Adrenal gland (tissue), 12 donors: Measurements from ENCODE around the gene COMMD9. TPM values are rescaled to one million over a fixed set of nuclear protein-coding genes. Genes with fewer than 3 reads are reported as not detected.

ENCODE experiments used
- DNase-seq, 7 donors: peaks; one replicate each; pipeline ENCODE4 v3.0.0-alpha.2; 2019 to 2020
- H3K27ac ChIP-seq, 5 donors: fragments of 200-600 bp; sonication (generic) in 4 of 5; 1 replicate in 3 of 5; 2 replicates in 2 of 5; pipeline versions ENCODE4 v1.5.1 to v1.8.0; 2016 to 2020; ENCODE audit warnings: mild to moderate bottlenecking in 1 of 5
- H3K27me3 ChIP-seq: fragments of 200-600 bp; 2 replicates; pipeline ENCODE4 v1.8.0; 2021
- H3K36me3 ChIP-seq, 2 donors: fragments of 200-600 bp; replicated peaks in 1 of 2; 1 replicate in 1 of 2; 2 replicates in 1 of 2; pipeline versions ENCODE4 v1.5.1 to v1.8.0; 2018 to 2022
- H3K4me1 ChIP-seq, 2 donors: fragments of 200-600 bp; replicated peaks in 1 of 2; 1 replicate in 1 of 2; 2 replicates in 1 of 2; pipeline versions ENCODE4 v1.5.1 to v1.8.0; 2018 to 2021
- H3K4me3 ChIP-seq, 4 donors: fragments of 200-600 bp; sonication (generic) in 3 of 4; one replicate each; pipeline ENCODE4 v1.5.1; 2016 to 2018
- H3K9me3 ChIP-seq, 3 donors: fragments of 200-600 bp; sonication (generic) in 1 of 3; replicated peaks in 1 of 3; 1 replicate in 2 of 3; 2 replicates in 1 of 3; pipeline versions ENCODE4 v1.5.1 to v1.8.0; 2016 to 2021
- POLR2A ChIP-seq, 2 donors: fragments of 450-650 bp; IDR thresholded peaks; one replicate each; pipeline ENCODE4 v1.6.1; 2017; ENCODE audit warnings: antibody characterized with exemption in 2 of 2, mild to moderate bottlenecking in 2 of 2, moderate library complexity in 1 of 2
- WGBS, 4 donors: extraction: QIAGEN DNeasy Blood & Tissue Kit in 2 of 4; methylation state at CpG; one replicate each; pipeline versions ENCODE4 v1.1.5 to v1.1.7; 2013 to 2017; 5-methylcytosine and 5-hydroxymethylcytosine counted together
- intact Hi-C, 2 donors: fragments of 100-400 bp; cut with DNase I; formaldehyde crosslinking; loops; one replicate each; pipeline versions ENCODE4 v1.14.1 to v1.15.0; 2022 to 2023
- polyA plus RNA-seq, 3 donors: library from polyadenylated mRNA; stranded (reverse); fragments of 200-250 nt in 2 of 3; fragments of 350-450 nt in 1 of 3; fragmentation: Illumina TruSeq in 1 of 3; extraction: RNeasy Lipid Tissue Mini Kit (QIAGEN cat#74804) in 1 of 3; gene quantifications; one replicate each; pipeline ENCODE4 v1.2.3, GENCODE V29; 2013 to 2014
- total RNA-seq, 9 donors: library from RNA; depleted of rRNA in 4 of 9; stranded (reverse); fragments of >200 nt in 4 of 9; fragments of 120-200 nt in 1 of 9; fragmentation: NEBNext Ultra II Directional in 1 of 9; extraction: Animal tissue kit (Norgen Biotek cat#: 25700) in 1 of 9; gene quantifications; one replicate each; pipeline versions ENCODE4 v1.1.0 to v1.2.4, GENCODE V29; 2013 to 2023
- TF ChIP-seq, protein P1 (sequence below), 6 experiments: fragments of 450-650 bp in 4 of 6; fragments of 200-600 bp in 2 of 6; sonication (generic) in 1 of 6; IDR thresholded peaks; 1 replicate in 5 of 6; 2 replicates in 1 of 6; pipeline versions ENCODE4 v1.5.1 to v1.8.0; 2016 to 2021; ENCODE audit warnings: antibody characterized with exemption in 6 of 6, mild to moderate bottlenecking in 2 of 6, moderate library complexity in 1 of 6
- donor health status: healthy with polysubstance abuse.
- donor health status: Bipolar disorder and iron deficiency.
- donor health status: DM: yes; HTN: yes; CAD: no.
- donor health status: DM: no; HTN: no; CAD: no.
- donor health status: DM: no; HTN: no; CAD: no.
- donor health status: DM: yes; HTN: yes; CAD: no.

Gene COMMD9
- total and polyA plus RNA-seq, 12 donors: 25.3 to 140 (median 89.5) TPM

DNA sequence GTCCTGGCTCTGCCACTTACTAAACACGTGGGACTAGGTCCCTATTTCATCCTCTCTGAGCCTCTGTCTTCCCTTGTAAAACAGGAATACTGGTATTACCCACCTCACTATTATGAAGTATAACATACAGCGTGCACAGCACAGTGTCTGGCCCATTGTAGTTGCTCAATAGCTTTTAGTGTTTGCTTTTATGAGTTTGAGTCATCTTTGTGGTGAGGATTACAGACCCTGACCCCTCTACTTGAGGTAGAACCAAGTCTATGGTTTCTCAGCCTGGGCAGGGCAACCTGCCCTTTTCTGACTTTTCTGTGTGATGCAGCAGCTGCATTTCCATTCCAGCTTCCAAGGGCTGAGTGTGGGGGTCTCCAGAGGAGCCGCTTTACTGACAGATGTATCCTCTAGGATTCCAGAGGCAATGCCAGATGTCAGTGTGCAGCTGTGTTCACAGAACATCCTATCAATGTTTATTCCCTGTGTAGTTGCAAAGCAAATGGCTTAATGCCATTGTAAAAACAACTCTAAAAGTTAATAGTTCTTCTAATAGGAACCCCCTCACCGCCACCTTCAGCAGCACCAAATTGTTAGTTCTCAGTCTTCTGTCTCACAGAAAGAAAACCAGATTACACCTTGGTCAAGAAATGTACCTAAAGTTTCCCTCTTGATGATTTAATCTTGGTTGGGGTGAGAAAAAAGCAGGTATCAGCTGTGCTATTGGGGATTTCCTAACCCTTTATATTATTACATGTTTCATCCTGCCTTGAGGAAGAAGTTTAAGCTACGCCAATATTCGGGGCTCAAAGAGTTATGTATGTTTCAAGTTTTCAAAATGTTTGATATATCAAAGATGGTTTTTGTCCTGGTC is 23.6 kb upstream of the COMMD9 start:
- no peaks in the 10 kb centered on the region for H3K36me3 ChIP-seq
- intact Hi-C loops: no loop called here
- no peak for DNase-seq
- H3K27me3 ChIP-seq: no peaks in the 10 kb centered on the region
- TF ChIP-seq, protein P1, sequence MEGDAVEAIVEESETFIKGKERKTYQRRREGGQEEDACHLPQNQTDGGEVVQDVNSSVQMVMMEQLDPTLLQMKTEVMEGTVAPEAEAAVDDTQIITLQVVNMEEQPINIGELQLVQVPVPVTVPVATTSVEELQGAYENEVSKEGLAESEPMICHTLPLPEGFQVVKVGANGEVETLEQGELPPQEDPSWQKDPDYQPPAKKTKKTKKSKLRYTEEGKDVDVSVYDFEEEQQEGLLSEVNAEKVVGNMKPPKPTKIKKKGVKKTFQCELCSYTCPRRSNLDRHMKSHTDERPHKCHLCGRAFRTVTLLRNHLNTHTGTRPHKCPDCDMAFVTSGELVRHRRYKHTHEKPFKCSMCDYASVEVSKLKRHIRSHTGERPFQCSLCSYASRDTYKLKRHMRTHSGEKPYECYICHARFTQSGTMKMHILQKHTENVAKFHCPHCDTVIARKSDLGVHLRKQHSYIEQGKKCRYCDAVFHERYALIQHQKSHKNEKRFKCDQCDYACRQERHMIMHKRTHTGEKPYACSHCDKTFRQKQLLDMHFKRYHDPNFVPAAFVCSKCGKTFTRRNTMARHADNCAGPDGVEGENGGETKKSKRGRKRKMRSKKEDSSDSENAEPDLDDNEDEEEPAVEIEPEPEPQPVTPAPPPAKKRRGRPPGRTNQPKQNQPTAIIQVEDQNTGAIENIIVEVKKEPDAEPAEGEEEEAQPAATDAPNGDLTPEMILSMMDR (IDR thresholded peaks at IDR 0.05): no peak
- no peak for TF ChIP-seq POLR2A (IDR thresholded peaks at IDR 0.05)
- no peak overlapping the region for H3K27ac ChIP-seq
- 71 to 75% (median 74%) methylated on average over 6 of the region's 6 CpGs for WGBS, 4 donors
- no peaks in the 10 kb centered on the region for H3K9me3 ChIP-seq
- no peaks in the 10 kb centered on the region for H3K4me1 ChIP-seq
- no peak overlapping the region for H3K4me3 ChIP-seq

DNA sequence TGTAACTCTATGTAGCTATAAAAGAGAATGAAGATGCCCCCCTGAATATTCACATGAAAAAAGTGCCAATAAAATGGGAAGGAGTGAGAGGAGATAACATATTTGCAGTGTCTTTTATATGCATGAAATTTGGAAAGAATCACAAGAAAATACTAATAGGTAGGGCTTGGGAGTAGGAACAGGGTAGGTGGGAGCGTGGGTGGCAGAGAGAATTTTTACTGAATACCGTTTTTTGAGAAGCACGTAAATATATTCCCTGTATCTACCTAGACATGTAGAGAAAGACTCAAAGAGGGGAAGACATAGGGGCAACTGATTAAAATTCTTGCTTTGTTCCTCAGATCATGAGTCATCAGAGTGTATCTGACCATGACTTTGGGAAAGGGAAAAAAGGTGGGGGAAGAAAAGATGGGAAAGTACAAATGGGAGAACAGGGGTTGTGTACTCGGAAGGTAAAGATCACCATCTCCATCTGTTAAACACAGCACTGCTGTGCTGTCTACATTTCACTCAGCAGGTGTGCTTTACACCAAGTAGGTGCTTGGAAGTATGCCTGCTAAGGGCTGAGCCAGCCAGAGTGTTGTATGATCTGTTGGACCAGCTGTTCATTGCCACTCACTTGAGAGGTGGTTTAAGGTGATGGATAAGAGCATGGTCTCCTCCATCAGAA is 22.8 kb upstream of the COMMD9 start:
- Histone ChIP-seq H3K27me3 (no peaks in the 10 kb centered on the region), H3K4me3 (no peak overlapping the region), H3K4me1 (no peaks in the 10 kb centered on the region), H3K27ac (no peak overlapping the region), H3K9me3 (no peaks in the 10 kb centered on the region), H3K36me3 (no peaks in the 10 kb centered on the region)
- 84 to 88% (median 86%) methylated on average over 4 of the region's 4 CpGs for WGBS, 4 donors
- no peak for TF ChIP-seq POLR2A (IDR thresholded peaks at IDR 0.05)
- TF ChIP-seq, protein P1 (IDR thresholded peaks at IDR 0.05): no peak
- DNase-seq: no peak
- intact Hi-C loops: no loop called here

DNA sequence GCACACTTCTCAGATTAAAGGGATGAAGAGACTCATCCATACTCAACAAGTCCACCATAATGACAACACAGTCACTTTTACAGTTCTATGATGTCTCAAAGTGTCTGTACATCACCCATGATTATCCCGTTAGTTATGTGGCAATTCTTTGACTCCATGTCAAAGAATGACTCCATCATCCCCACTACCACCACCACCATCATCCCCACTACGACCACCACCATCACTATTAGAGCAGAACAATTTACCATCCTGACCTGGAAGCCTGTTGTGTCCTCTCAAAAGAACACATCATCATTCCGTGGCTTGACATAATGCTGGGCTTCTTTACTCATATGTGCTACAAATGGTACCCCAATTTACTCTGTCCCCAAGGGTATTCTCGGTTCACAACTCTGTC is 20.6 kb upstream of the COMMD9 start:
- Histone ChIP-seq H3K9me3 (no peaks in the 10 kb centered on the region), H3K36me3 (no peaks in the 10 kb centered on the region), H3K27me3 (no peaks in the 10 kb centered on the region), H3K4me1 (no peaks in the 10 kb centered on the region), H3K4me3 (no peak overlapping the region), H3K27ac (no peak overlapping the region)
- no peak for DNase-seq
- TF ChIP-seq, protein P1 (IDR thresholded peaks at IDR 0.05): no peak
- no peak for TF ChIP-seq POLR2A (IDR thresholded peaks at IDR 0.05)
- intact Hi-C loops: loop anchor here in 1 of 2 donors (5.0 kb wide), 1 partner anchor 168 kb away; no protein-coding TSS in a partner anchor
- 79 to 88% (median 85%) methylated on average over 4 of the region's 4 CpGs for WGBS, 4 donors

DNA sequence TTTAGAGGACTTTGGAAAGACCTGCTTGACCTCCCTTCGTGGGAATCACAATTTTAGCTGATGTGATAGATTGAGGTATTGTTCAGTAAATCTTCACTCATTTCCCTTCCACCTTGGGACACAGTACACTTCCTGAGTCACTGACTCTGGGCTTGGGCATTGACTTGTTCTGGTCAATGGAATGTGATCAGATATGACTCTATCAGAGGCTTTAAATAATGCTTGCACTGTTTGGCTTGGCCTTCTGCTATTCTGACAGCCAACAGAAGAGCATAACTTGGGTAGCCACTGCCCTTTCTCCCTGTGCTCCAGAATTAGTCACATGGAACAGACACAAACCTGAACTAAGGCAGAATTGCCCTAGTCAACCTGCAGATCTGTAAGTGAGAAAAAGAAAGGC is 19.4 kb upstream of the COMMD9 start:
- intact Hi-C loops: loop anchor here in 1 of 2 donors (5.0 kb wide), 1 partner anchor 169 kb away; no protein-coding TSS in a partner anchor
- H3K36me3 ChIP-seq: no peaks in the 10 kb centered on the region
- H3K4me1 ChIP-seq: no peaks in the 10 kb centered on the region
- no peak for DNase-seq
- H3K27me3 ChIP-seq: no peaks in the 10 kb centered on the region
- 42 to 64% (median 58%) methylated on average over 1 of the region's 1 CpG for WGBS, 4 donors
- TF ChIP-seq, protein P1 (IDR thresholded peaks at IDR 0.05): no peak
- TF ChIP-seq POLR2A (IDR thresholded peaks at IDR 0.05): no peak
- H3K4me3 ChIP-seq: no peak overlapping the region
- H3K27ac ChIP-seq: no peak overlapping the region
- H3K9me3 ChIP-seq: no peaks in the 10 kb centered on the region
